ENCODE results near the gene CPNE5. TPM values are rescaled to one million over a fixed set of nuclear protein-coding genes. Genes with fewer than 3 reads are reported as not detected.

The CPNE5 gene
- polyA plus RNA-seq, 1 of the 3 experiments (the other 2 are of a cell fraction), result 0.30 TPM

DNA sequence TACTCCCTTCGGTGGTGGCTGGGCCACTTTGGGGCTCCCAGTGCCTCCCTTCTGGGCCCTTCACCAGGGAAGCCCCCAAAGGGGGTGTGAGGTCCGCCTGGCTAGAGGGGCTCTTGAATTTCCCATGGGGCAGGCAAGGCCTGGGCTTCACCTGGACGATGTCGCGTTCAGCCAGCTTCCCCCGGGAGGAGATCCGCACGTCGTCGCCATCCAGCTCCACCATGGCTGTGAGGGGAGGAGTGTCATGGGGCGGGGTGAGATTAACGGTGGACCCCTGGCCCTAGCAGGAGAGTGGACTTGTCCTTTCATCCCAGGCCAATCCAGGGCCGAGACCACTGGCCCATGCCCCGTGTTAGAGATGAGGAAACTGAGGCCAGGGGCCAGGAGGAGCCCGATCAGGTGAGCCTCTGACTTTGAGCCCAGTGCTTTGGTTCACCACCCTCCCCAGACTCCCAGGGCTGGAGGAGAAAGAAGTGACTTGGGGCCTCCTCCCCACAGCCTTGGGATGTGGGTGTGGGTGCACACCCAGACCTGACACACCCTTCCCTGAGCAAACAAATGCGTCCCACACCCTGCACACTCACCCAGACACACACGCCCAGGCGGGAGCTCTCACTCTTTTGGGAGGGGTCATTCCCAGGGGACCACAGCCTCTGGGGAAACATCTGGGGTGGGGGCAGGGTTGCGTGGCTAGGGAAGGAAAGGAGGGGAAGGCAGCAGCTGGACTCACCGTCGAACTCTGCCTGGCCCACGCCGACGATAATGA is 95.5 kb downstream of the CPNE5 start (continued):
- TF ChIP-seq, protein P1, sequence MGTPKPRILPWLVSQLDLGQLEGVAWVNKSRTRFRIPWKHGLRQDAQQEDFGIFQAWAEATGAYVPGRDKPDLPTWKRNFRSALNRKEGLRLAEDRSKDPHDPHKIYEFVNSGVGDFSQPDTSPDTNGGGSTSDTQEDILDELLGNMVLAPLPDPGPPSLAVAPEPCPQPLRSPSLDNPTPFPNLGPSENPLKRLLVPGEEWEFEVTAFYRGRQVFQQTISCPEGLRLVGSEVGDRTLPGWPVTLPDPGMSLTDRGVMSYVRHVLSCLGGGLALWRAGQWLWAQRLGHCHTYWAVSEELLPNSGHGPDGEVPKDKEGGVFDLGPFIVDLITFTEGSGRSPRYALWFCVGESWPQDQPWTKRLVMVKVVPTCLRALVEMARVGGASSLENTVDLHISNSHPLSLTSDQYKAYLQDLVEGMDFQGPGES (IDR thresholded peaks at IDR 0.05; ENCODE audit: low read depth, low read length), result no peak
- no peak for TF ChIP-seq GATA2 (CRISPR knock-in tag; IDR thresholded peaks at IDR 0.05)
- TF ChIP-seq MEF2A (IDR thresholded peaks at IDR 0.05; ENCODE audit: borderline replicate concordance, low read depth), result no peak
- TF ChIP-seq GABPA (IDR thresholded peaks at IDR 0.05; ENCODE audit: low read depth), result no peak
- no peak for TF ChIP-seq JUND (IDR thresholded peaks at IDR 0.05)
- TF ChIP-seq, protein P2, sequence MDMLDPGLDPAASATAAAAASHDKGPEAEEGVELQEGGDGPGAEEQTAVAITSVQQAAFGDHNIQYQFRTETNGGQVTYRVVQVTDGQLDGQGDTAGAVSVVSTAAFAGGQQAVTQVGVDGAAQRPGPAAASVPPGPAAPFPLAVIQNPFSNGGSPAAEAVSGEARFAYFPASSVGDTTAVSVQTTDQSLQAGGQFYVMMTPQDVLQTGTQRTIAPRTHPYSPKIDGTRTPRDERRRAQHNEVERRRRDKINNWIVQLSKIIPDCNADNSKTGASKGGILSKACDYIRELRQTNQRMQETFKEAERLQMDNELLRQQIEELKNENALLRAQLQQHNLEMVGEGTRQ (IDR thresholded peaks at IDR 0.05; ENCODE audit: borderline replicate concordance, low read depth, low read length), result no peak
- no peak for TF ChIP-seq FOSL2 (IDR thresholded peaks at IDR 0.05; ENCODE audit: borderline replicate concordance, low read depth)
- TF ChIP-seq RCOR1 (IDR thresholded peaks at IDR 0.05; ENCODE audit: low read length), result no peak
- no peak for TF ChIP-seq SMC3 (IDR thresholded peaks at IDR 0.05; ENCODE audit: low read depth, low read length)
- TF ChIP-seq FOXJ3 (CRISPR knock-in tag; IDR thresholded peaks at IDR 0.05), result no peak

DNA sequence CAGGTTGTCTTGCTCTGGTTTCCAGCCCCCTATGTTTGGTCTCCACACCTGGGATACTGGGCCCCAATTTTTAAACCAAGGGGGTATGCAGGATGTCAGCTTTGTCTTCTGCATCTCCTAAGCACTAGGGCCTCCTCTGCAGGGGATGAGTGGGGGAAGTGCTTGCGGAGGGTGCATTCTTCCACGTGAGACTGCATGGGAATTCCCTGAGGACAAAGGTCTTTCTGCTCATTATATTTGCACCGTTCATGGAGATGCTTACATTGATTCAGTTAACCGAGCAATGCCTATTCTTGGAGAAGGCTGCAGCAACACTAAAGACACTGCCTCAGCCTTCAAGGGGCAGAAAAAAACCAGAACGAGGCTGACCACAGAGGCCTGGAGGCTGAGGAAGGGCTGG is 96.2 kb downstream of the CPNE5 start:
- WGBS (ENCODE audit: low lambda C conversion rate), result 60% methylated on average over 5 of the region's 5 CpGs
- Histone ChIP-seq H3K9me2 (no peaks in the 10 kb centered on the region), H3K4me2 (no peak overlapping the region), H3K27me3 (ENCODE audit: insufficient read depth) (no peaks in the 10 kb centered on the region), H2AFZ (ENCODE audit: low read depth) (no peak overlapping the region), H3K27ac (ENCODE audit: low read depth in 2 of 2, low read length in 1 of 2) (no peak overlapping the region), H3F3A (replicated peaks; ENCODE audit: insufficient read depth) (no peaks in the 10 kb centered on the region), H3K36me3 (replicated peaks in 1 of 2; ENCODE audit: control insufficient read depth in 1 of 2, insufficient read depth in 2 of 2, low read length in 1 of 2) (no peaks in the 10 kb centered on the region), H3K9me3 (no peaks in the 10 kb centered on the region), H3K4me3 (ENCODE audit: low read depth in 2 of 2, low read length in 1 of 2) (no peak overlapping the region), H3K79me2 (ENCODE audit: insufficient read depth) (no peaks in the 10 kb centered on the region), H3K9ac (no peak overlapping the region), H4K20me1 (ENCODE audit: insufficient read depth) (no peaks in the 10 kb centered on the region), H3K4me1 (ENCODE audit: control insufficient read depth in 1 of 2, insufficient read depth in 2 of 2, low read depth in 1 of 2, low read length in 1 of 2) (no peaks in the 10 kb centered on the region)
- ChIA-PET CTCF (no interaction called here), POLR2A (no interaction called here)
- no peak for DNase-seq
- TF ChIP-seq NRF1 (IDR thresholded peaks at IDR 0.05; ENCODE audit: low read depth, low read length) (no peak), NFIC (IDR thresholded peaks at IDR 0.05; ENCODE audit: borderline replicate concordance) (no peak), TEAD4 (IDR thresholded peaks at IDR 0.05; ENCODE audit: borderline replicate concordance, insufficient read depth) (no peak), EP300 (IDR thresholded peaks at IDR 0.05; ENCODE audit: borderline replicate concordance in 1 of 2, low read depth in 1 of 2, low read length in 1 of 2) (no peak), RXRA (IDR thresholded peaks at IDR 0.05; ENCODE audit: borderline replicate concordance, low read depth) (no peak), ELF1 (IDR thresholded peaks at IDR 0.05) (no peak), GATA2 (CRISPR knock-in tag; IDR thresholded peaks at IDR 0.05) (no peak), SIN3A (IDR thresholded peaks at IDR 0.05; ENCODE audit: borderline replicate concordance, low read depth, low read length) (no peak), TAF1 (IDR thresholded peaks at IDR 0.05; ENCODE audit: borderline replicate concordance, low read depth, low read length) (no peak), CHD2 (IDR thresholded peaks at IDR 0.05; ENCODE audit: low read length, partially characterized antibody) (no peak), MEF2A (IDR thresholded peaks at IDR 0.05; ENCODE audit: borderline replicate concordance, low read depth) (no peak), MXI1 (IDR thresholded peaks at IDR 0.05; ENCODE audit: low read depth, low read length) (no peak)
- TF ChIP-seq, protein P2 (IDR thresholded peaks at IDR 0.05; ENCODE audit: borderline replicate concordance, low read depth, low read length), result no peak
- TF ChIP-seq, protein P3, sequence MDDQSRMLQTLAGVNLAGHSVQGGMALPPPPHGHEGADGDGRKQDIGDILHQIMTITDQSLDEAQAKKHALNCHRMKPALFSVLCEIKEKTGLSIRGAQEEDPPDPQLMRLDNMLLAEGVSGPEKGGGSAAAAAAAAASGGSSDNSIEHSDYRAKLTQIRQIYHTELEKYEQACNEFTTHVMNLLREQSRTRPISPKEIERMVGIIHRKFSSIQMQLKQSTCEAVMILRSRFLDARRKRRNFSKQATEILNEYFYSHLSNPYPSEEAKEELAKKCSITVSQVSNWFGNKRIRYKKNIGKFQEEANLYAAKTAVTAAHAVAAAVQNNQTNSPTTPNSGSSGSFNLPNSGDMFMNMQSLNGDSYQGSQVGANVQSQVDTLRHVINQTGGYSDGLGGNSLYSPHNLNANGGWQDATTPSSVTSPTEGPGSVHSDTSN (IDR thresholded peaks at IDR 0.05), result no peak
- TF ChIP-seq, protein P1 (IDR thresholded peaks at IDR 0.05; ENCODE audit: low read depth, low read length), result no peak
- TF ChIP-seq, protein P4, sequence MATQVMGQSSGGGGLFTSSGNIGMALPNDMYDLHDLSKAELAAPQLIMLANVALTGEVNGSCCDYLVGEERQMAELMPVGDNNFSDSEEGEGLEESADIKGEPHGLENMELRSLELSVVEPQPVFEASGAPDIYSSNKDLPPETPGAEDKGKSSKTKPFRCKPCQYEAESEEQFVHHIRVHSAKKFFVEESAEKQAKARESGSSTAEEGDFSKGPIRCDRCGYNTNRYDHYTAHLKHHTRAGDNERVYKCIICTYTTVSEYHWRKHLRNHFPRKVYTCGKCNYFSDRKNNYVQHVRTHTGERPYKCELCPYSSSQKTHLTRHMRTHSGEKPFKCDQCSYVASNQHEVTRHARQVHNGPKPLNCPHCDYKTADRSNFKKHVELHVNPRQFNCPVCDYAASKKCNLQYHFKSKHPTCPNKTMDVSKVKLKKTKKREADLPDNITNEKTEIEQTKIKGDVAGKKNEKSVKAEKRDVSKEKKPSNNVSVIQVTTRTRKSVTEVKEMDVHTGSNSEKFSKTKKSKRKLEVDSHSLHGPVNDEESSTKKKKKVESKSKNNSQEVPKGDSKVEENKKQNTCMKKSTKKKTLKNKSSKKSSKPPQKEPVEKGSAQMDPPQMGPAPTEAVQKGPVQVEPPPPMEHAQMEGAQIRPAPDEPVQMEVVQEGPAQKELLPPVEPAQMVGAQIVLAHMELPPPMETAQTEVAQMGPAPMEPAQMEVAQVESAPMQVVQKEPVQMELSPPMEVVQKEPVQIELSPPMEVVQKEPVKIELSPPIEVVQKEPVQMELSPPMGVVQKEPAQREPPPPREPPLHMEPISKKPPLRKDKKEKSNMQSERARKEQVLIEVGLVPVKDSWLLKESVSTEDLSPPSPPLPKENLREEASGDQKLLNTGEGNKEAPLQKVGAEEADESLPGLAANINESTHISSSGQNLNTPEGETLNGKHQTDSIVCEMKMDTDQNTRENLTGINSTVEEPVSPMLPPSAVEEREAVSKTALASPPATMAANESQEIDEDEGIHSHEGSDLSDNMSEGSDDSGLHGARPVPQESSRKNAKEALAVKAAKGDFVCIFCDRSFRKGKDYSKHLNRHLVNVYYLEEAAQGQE (IDR thresholded peaks at IDR 0.05; ENCODE audit: low read depth, low read length), result no peak
